ENCODE data around the gene DOCK1. TPM values are rescaled to one million over a fixed set of nuclear protein-coding genes. Genes with fewer than 3 reads are reported as not detected.

Gene DOCK1
- total RNA-seq, 2 experiments from 2014 or later: not detected

- Mint-ChIP-seq H3K9me3 (no peaks in the 10 kb centered on the region), H3K27ac (no peak overlapping the region), H3K4me1 (ENCODE audit: low read depth) (no peaks in the 10 kb centered on the region), H3K36me3 (ENCODE audit: low read depth) (no peaks in the 10 kb centered on the region), H3K4me3 (no peak overlapping the region), H3K27me3 (no peaks in the 10 kb centered on the region)
- ChIA-PET POLR2A (no interaction called here), CTCF (no interaction called here)
- no peak for TF ChIP-seq CTCF (IDR thresholded peaks at IDR 0.05)
- ATAC-seq (ENCODE audit: poor library complexity) (no peak), DNase-seq (no peak)
- intact Hi-C loops (cut with DNase I, micrococcal nuclease): no loop called here
- Histone ChIP-seq H3K36me3 (ENCODE audit: insufficient read depth, low read length) (no peaks in the 10 kb centered on the region), H3K27me3 (ENCODE audit: control insufficient read depth in 1 of 2, insufficient read depth in 2 of 2, low read length in 2 of 2) (no peaks in the 10 kb centered on the region), H3K9me3 (ENCODE audit: control insufficient read depth in 1 of 2, insufficient read depth in 1 of 2, low read length in 2 of 2) (peaks cover 0 to 6% of the 10 kb centered on the region in 2 experiments), H3K4me1 (ENCODE audit: insufficient read depth, low read length) (no peaks in the 10 kb centered on the region), H3K4me3 (ENCODE audit: low read length) (no peak overlapping the region), H3K27ac (ENCODE audit: low read depth in 1 of 2, low read length in 2 of 2) (no peak overlapping the region)
Observed at GRCh38 chr10:127161482-127161881, 256.3 kb downstream of the DOCK1 start.

GRCh38 chr10:127162841-127163240 is 257.6 kb downstream of the DOCK1 start:
- H3K4me1 ChIP-seq (ENCODE audit: insufficient read depth, low read length): no peaks in the 10 kb centered on the region
- CTCF ChIA-PET: no interaction called here
- no peak overlapping the region for H3K27ac ChIP-seq (ENCODE audit: low read depth in 1 of 2, low read length in 2 of 2)
- H3K27ac Mint-ChIP-seq: no peak overlapping the region
- no peaks in the 10 kb centered on the region for H3K27me3 Mint-ChIP-seq
- no peak overlapping the region for H3K4me3 ChIP-seq (ENCODE audit: low read length)
- intact Hi-C loops (cut with DNase I, micrococcal nuclease): no loop called here
- TF ChIP-seq CTCF (IDR thresholded peaks at IDR 0.05): no peak
- H3K4me1 Mint-ChIP-seq (ENCODE audit: low read depth): no peaks in the 10 kb centered on the region
- H3K4me3 Mint-ChIP-seq: no peak overlapping the region
- POLR2A ChIA-PET: no interaction called here
- ATAC-seq (ENCODE audit: poor library complexity) (no peak), DNase-seq (no peak)
- H3K9me3 Mint-ChIP-seq: no peaks in the 10 kb centered on the region
- peaks cover 0 to 6% of the 10 kb centered on the region in 2 experiments for H3K9me3 ChIP-seq (ENCODE audit: control insufficient read depth in 1 of 2, insufficient read depth in 1 of 2, low read length in 2 of 2)
- no peaks in the 10 kb centered on the region for H3K36me3 ChIP-seq (ENCODE audit: insufficient read depth, low read length)
- H3K36me3 Mint-ChIP-seq (ENCODE audit: low read depth): no peaks in the 10 kb centered on the region
- H3K27me3 ChIP-seq (ENCODE audit: control insufficient read depth in 1 of 2, insufficient read depth in 2 of 2, low read length in 2 of 2): no peaks in the 10 kb centered on the region

- DNase-seq: no peak
- Histone ChIP-seq H3K4me3 (ENCODE audit: low read length) (no peak overlapping the region), H3K27me3 (ENCODE audit: control insufficient read depth in 1 of 2, insufficient read depth in 2 of 2, low read length in 2 of 2) (no peaks in the 10 kb centered on the region), H3K36me3 (ENCODE audit: insufficient read depth, low read length) (no peaks in the 10 kb centered on the region), H3K9me3 (ENCODE audit: control insufficient read depth in 1 of 2, insufficient read depth in 1 of 2, low read length in 2 of 2) (no peaks in the 10 kb centered on the region), H3K4me1 (ENCODE audit: insufficient read depth, low read length) (no peaks in the 10 kb centered on the region), H3K27ac (ENCODE audit: low read depth in 1 of 2, low read length in 2 of 2) (no peak overlapping the region)
- no peak for TF ChIP-seq CTCF (IDR thresholded peaks at IDR 0.05)
- no peak overlapping the region for H3K27ac Mint-ChIP-seq
- H3K4me1 Mint-ChIP-seq (ENCODE audit: low read depth): no peaks in the 10 kb centered on the region
- POLR2A ChIA-PET: interaction anchor here (0.6 kb wide), 1 partner anchor 1574 kb away, joined by 3 read pairs; no protein-coding TSS in a partner anchor
- ATAC-seq (ENCODE audit: poor library complexity): no peak
- CTCF ChIA-PET: no interaction called here
- no peaks in the 10 kb centered on the region for H3K36me3 Mint-ChIP-seq (ENCODE audit: low read depth)
- no peak overlapping the region for H3K4me3 Mint-ChIP-seq
- intact Hi-C loops (cut with DNase I, micrococcal nuclease): no loop called here
- H3K9me3 Mint-ChIP-seq: no peaks in the 10 kb centered on the region
- H3K27me3 Mint-ChIP-seq: no peaks in the 10 kb centered on the region
Observed at GRCh38 chr10:127168261-127168660, 263.0 kb downstream of the DOCK1 start.
